ENCODE data around the gene PPM1B.
"Not testable (repeated sequence)": the region's sequence is repeated elsewhere in the genome, so short reads cannot be mapped to it uniquely, and the experiment has no call there.

PPM1B gene

GRCh38 chr2:44168681-44169154 lies at the start of gene PPM1B:
Gene PPM1B, plus strand, starts transcription at chr2:44168875. Its CDS starts 32,325 bp downstream, at chr2:44201200.
- no peak for DNase-seq

GRCh38 chr2:44119878-44120277 lies 48.8 kb upstream of the PPM1B start:
- DNase-seq: no peak

- DNase-seq: no peak
These were observed 48.2 kb upstream of the PPM1B start for GRCh38 chr2:44120428-44120827.

GRCh38 chr2:44121899-44122298 lies 46.8 kb upstream of the PPM1B start:
- DNase-seq: no peak

- DNase-seq: no peak
These were observed 44.2 kb upstream of the PPM1B start for GRCh38 chr2:44124500-44124899.

GRCh38 chr2:44126106-44126797 lies 42.4 kb upstream of the PPM1B start:
- DNase-seq: peak in 1 of 2 experiments; percentile 39

GRCh38 chr2:44130441-44130840 lies 38.2 kb upstream of the PPM1B start:
- DNase-seq: peak; percentile 72 to 89

- peak in 1 of 2 experiments; percentile 73 for DNase-seq
These were observed 37.5 kb upstream of the PPM1B start for GRCh38 chr2:44131177-44131576.

- not testable (repeated sequence) for DNase-seq
These were observed 35.1 kb upstream of the PPM1B start for GRCh38 chr2:44133602-44134001.

GRCh38 chr2:44134848-44135247 lies 33.8 kb upstream of the PPM1B start:
- no peak for DNase-seq

GRCh38 chr2:44135296-44135695 lies 33.4 kb upstream of the PPM1B start:
- no peak for DNase-seq

- DNase-seq: no peak
These were observed 32.9 kb upstream of the PPM1B start for GRCh38 chr2:44135771-44136170.

- no peak for DNase-seq
These were observed 32.4 kb upstream of the PPM1B start for GRCh38 chr2:44136252-44136651.

GRCh38 chr2:44137048-44137447 lies 31.6 kb upstream of the PPM1B start:
- no peak for DNase-seq

GRCh38 chr2:44137872-44138551 lies 30.7 kb upstream of the PPM1B start:
- no peak for DNase-seq

GRCh38 chr2:44139741-44140140 lies 28.9 kb upstream of the PPM1B start:
- no peak for DNase-seq

- no peak for DNase-seq
These were observed 26.4 kb upstream of the PPM1B start for GRCh38 chr2:44142306-44142705.

GRCh38 chr2:44143701-44144100 lies 25.0 kb upstream of the PPM1B start:
- DNase-seq: no peak

- peak in 1 of 2 experiments; percentile 39 for DNase-seq
These were observed 19.7 kb upstream of the PPM1B start for GRCh38 chr2:44148999-44149398.

GRCh38 chr2:44150473-44150872 lies 18.2 kb upstream of the PPM1B start:
- DNase-seq: no peak

- DNase-seq: no peak
These were observed 15.6 kb upstream of the PPM1B start for GRCh38 chr2:44152865-44153669.

- DNase-seq: no peak
These were observed 12.8 kb upstream of the PPM1B start for GRCh38 chr2:44155666-44156446.

- DNase-seq: no peak
These were observed 4.9 kb upstream of the PPM1B start for GRCh38 chr2:44163777-44164176.

All from NCI-H524 (cell line).